Measurements from ENCODE around the gene DLGAP1. TPM values are rescaled to one million over a fixed set of nuclear protein-coding genes. Genes with fewer than 3 reads are reported as not detected.
A peak's percentile ranks its signal among the peaks of the same experiment; 100 is the strongest.

DLGAP1 gene
- total RNA-seq, 1 donor from 2014 or later, result 7.7 TPM

- Mint-ChIP-seq H3K36me3 (ENCODE audit: low read depth) (no peaks in the 10 kb centered on the region), H3K9me3 (ENCODE audit: low read depth) (peaks cover 7% of the 10 kb centered on the region), H3K4me3 (ENCODE audit: unreplicated experiment) (no peak overlapping the region), H3K4me1 (ENCODE audit: low read depth) (no peaks in the 10 kb centered on the region), H3K27me3 (ENCODE audit: low read depth) (no peaks in the 10 kb centered on the region), H3K27ac (ENCODE audit: unreplicated experiment) (no peak overlapping the region)
- no peak for DNase-seq (ENCODE audit: low spot score)
- no peak for TF ChIP-seq CTCF (IDR thresholded peaks at IDR 0.05)
Observed at GRCh38 chr18:4020026-4020425, 435.1 kb downstream of the DLGAP1 start.

GRCh38 chr18:4017480-4017879, 437.6 kb downstream of the DLGAP1 start:
- TF ChIP-seq CTCF (IDR thresholded peaks at IDR 0.05), result peak; percentile 42
- no peaks in the 10 kb centered on the region for H3K27me3 Mint-ChIP-seq (ENCODE audit: low read depth)
- no peak overlapping the region for H3K4me3 Mint-ChIP-seq (ENCODE audit: unreplicated experiment)
- H3K27ac Mint-ChIP-seq (ENCODE audit: unreplicated experiment), result no peak overlapping the region
- no peaks in the 10 kb centered on the region for H3K36me3 Mint-ChIP-seq (ENCODE audit: low read depth)
- no peak for DNase-seq (ENCODE audit: low spot score)
- H3K4me1 Mint-ChIP-seq (ENCODE audit: low read depth), result no peaks in the 10 kb centered on the region
- peaks cover 2% of the 10 kb centered on the region for H3K9me3 Mint-ChIP-seq (ENCODE audit: low read depth)

GRCh38 chr18:4016391-4017049, 438.6 kb downstream of the DLGAP1 start:
- H3K27ac Mint-ChIP-seq (ENCODE audit: unreplicated experiment), result no peak overlapping the region
- no peaks in the 10 kb centered on the region for H3K9me3 Mint-ChIP-seq (ENCODE audit: low read depth)
- H3K4me3 Mint-ChIP-seq (ENCODE audit: unreplicated experiment), result no peak overlapping the region
- no peaks in the 10 kb centered on the region for H3K36me3 Mint-ChIP-seq (ENCODE audit: low read depth)
- TF ChIP-seq CTCF (IDR thresholded peaks at IDR 0.05), result no peak
- no peaks in the 10 kb centered on the region for H3K27me3 Mint-ChIP-seq (ENCODE audit: low read depth)
- H3K4me1 Mint-ChIP-seq (ENCODE audit: low read depth), result no peaks in the 10 kb centered on the region
- DNase-seq (ENCODE audit: low spot score), result no peak

- no peak overlapping the region for H3K4me3 Mint-ChIP-seq (ENCODE audit: unreplicated experiment)
- no peaks in the 10 kb centered on the region for H3K9me3 Mint-ChIP-seq (ENCODE audit: low read depth)
- peaks cover 9% of the 10 kb centered on the region for H3K4me1 Mint-ChIP-seq (ENCODE audit: low read depth)
- H3K27ac Mint-ChIP-seq (ENCODE audit: unreplicated experiment), result no peak overlapping the region
- no peak for DNase-seq (ENCODE audit: low spot score)
- H3K36me3 Mint-ChIP-seq (ENCODE audit: low read depth), result no peaks in the 10 kb centered on the region
- no peaks in the 10 kb centered on the region for H3K27me3 Mint-ChIP-seq (ENCODE audit: low read depth)
- no peak for TF ChIP-seq CTCF (IDR thresholded peaks at IDR 0.05)
Observed at GRCh38 chr18:4007846-4008245, 447.3 kb downstream of the DLGAP1 start.

- peak overlapping the region; percentile 23 for H3K4me3 Mint-ChIP-seq (ENCODE audit: unreplicated experiment)
- peak; percentile 11 for TF ChIP-seq CTCF (IDR thresholded peaks at IDR 0.05)
- no peak for DNase-seq (ENCODE audit: low spot score)
- H3K4me1 Mint-ChIP-seq (ENCODE audit: low read depth), result peaks cover 9% of the 10 kb centered on the region
- H3K36me3 Mint-ChIP-seq (ENCODE audit: low read depth), result no peaks in the 10 kb centered on the region
- no peak overlapping the region for H3K27ac Mint-ChIP-seq (ENCODE audit: unreplicated experiment)
- no peaks in the 10 kb centered on the region for H3K27me3 Mint-ChIP-seq (ENCODE audit: low read depth)
- H3K9me3 Mint-ChIP-seq (ENCODE audit: low read depth), result no peaks in the 10 kb centered on the region
Observed at GRCh38 chr18:4004183-4004829, 450.8 kb downstream of the DLGAP1 start.
